ENCODE measurements around the gene GNG2.

DNA sequence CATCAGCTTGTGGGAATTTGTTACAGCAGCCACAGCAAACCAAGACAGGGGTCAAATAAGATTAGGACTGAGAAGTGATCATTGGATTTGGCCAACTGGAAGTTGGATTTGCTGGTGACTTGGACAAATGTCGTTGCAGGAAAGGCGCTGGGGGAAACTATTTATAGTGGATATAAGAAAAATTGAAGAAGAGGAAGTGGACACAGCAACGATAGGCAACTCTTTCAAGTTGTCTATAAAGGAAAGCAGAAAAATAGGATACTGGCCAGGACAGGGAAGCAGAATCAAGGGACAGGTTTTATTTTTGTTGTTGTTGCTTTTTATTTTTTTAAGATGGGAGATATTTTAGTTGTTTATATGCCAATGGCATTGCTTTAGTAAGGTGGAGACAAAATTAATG is 72.8 kb downstream of the GNG2 start:
- TF ChIP-seq, protein P1, sequence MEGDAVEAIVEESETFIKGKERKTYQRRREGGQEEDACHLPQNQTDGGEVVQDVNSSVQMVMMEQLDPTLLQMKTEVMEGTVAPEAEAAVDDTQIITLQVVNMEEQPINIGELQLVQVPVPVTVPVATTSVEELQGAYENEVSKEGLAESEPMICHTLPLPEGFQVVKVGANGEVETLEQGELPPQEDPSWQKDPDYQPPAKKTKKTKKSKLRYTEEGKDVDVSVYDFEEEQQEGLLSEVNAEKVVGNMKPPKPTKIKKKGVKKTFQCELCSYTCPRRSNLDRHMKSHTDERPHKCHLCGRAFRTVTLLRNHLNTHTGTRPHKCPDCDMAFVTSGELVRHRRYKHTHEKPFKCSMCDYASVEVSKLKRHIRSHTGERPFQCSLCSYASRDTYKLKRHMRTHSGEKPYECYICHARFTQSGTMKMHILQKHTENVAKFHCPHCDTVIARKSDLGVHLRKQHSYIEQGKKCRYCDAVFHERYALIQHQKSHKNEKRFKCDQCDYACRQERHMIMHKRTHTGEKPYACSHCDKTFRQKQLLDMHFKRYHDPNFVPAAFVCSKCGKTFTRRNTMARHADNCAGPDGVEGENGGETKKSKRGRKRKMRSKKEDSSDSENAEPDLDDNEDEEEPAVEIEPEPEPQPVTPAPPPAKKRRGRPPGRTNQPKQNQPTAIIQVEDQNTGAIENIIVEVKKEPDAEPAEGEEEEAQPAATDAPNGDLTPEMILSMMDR (IDR thresholded peaks at IDR 0.05), result no peak
- TF ChIP-seq POLR2A (IDR thresholded peaks at IDR 0.05) (no peak), EP300 (IDR thresholded peaks at IDR 0.05; ENCODE audit: low read depth) (no peak)

All from transverse colon (tissue), 3 donors.